Measurements from ENCODE around the gene RPS15.
"Not testable (repeated sequence)": the region's sequence is repeated elsewhere in the genome, so short reads cannot be mapped to it uniquely, and the experiment has no call there.

The RPS15 gene

GRCh38 chr19:1437609-1438008, 587 bp upstream of the RPS15 start:
- no peak for DNase-seq

- DNase-seq: no peak
These were observed 748 bp downstream of the RPS15 start for GRCh38 chr19:1438933-1439354.

DNA sequence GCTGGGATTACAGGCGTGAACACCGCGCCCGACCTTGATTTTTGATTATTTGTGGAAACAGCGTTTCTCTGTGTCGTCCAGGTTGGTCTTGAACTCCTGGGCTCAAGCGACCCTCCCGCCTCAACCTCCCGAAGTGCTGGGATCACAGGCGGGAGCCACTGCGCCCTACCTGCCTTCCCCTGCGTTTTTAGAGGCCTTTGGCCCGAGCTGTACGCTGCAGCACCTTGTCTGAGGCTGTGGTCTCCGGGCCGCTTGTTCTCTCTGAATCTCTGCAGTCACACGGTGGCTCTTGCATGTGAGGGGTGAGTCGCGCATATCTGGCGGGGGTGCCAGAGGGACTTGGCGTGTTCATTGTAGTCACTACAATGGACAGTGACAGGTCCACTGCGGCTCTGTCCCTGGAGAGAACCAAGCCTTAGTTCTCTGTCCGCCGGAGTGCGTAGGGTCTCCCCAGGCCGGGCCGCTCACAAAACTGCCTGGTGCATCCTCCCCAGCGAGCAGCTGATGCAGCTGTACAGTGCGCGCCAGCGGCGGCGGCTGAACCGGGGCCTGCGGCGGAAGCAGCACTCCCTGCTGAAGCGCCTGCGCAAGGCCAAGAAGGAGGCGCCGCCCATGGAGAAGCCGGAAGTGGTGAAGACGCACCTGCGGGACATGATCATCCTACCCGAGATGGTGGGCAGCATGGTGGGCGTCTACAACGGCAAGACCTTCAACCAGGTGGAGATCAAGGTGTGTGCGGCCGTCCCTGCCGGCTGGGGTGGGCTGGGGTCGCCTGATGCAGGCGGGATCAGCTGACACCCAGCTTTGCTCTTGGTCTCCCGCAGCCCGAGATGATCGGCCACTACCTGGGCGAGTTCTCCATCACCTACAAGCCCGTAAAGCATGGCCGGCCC, 1.6 kb downstream of the RPS15 start:
- not testable (repeated sequence) for DNase-seq

DNA sequence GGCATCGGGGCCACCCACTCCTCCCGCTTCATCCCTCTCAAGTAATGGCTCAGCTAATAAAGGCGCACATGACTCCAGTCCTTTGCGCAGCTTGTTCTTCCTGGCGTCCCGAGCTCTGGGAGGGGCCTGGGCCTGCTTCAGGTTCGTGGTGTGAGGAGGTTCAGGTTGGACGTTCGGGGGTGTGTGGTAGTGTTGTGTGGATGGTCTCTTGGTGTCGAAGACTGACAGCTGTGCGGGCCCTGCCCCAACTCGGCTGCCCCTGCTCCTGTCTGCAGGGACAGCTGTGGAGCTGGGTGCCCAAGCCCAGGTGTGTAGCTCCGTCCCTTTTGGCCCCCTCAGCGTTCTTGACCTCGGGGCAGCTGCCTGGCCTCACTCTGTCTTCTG, 2.2 kb downstream of the RPS15 start:
- no peak for DNase-seq

GRCh38 chr19:1441022-1441426, 2.8 kb downstream of the RPS15 start:
- DNase-seq: no peak

- DNase-seq: no peak
These were observed 3.7 kb downstream of the RPS15 start for GRCh38 chr19:1441677-1442438.

DNA sequence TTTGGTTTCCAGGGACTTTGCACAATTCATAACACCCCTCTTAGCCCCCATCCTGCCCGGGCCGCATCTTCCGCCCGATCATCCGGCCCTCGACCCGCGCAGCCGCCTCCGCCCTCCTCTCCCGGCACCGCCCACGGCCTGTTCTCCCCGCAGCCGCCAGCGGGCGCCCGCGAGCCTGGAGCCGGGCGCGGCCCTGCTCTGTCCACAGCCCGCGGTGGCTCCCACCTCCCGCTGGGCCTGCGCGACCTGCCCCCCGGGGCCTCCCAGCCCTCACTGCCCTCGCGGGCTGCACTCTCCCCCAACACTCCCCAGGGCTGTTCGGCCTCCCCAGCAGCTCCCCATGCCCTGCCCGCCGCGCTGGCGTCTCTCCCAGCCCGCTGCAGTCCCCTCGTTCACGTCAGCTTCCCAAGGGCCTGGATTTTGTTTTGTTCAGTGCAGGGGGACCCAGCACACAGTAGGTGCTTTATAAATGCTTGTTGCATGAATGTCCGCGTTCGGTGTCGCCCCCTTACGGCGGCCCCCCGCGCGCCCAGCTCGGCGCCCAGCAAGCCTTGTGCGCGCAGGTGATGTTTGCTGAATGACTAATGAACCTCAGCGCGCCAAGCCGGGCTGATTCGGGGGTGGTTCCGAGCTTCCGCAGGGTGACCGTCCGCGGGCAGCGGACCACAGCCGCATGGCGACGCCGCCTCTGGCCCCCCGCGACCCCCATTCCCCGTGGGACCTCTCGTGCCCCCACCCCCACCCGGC, 7.2 kb downstream of the RPS15 start:
- DNase-seq: no peak

GRCh38 chr19:1445932-1446712, 7.9 kb downstream of the RPS15 start:
- no peak for DNase-seq

DNA sequence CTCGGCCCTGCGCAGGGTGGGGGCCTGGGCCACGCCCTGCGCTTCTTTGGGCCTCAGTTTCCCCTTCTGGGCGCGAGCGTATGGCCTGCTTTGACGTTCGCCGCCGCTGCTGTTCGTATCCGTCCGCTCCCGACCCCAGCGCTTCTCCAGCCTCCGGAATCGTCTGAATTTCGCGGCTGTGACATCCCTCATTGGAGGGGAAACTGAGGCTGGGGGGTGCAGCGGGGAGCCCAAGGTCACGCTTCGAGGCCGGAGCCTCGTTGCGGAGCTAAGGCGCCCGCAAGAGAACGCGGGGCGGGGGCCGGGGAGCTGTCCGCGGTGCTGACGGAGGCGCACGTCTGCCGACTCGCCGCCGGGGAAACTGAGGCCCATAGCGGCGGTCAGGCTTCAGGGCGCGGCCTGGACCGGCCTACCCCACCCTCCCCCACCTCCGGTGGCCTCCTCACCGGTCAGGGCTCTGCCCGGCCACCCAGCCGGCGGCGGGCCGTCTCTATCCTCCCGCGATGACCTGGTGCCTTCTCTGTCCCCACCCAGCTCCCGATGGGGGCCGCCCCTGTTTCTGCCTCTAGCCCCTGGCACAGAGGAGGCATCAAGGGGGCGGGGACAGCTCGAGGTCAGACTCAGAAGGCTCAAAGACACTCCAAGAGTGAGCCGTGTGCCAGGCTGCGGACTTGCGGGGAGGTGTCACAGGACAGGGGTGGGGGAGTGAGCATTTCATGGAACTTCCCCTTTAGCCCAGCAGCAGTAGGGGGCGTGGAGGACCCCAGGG, 8.7 kb downstream of the RPS15 start:
- no peak for DNase-seq

DNA sequence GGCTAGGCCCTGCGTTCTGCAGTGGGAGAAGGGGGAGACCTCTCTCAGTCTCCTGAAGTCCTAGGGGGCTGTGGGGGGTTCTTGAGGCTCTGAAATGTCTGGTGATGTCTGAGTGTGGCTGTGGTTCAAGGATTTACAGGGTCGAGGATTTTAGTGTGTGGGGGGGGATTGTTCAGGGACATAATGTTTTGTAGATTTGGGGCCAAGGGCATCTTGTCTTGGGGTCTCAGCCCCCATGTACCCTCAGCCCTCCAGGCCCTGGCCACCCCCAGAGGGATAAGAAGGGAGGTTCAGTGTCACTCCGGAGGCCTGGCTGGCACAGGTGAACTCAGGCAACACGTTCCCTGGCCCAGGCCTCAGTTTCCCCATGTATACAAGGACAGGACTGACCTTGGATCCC, 9.3 kb downstream of the RPS15 start:
- DNase-seq: no peak

DNA sequence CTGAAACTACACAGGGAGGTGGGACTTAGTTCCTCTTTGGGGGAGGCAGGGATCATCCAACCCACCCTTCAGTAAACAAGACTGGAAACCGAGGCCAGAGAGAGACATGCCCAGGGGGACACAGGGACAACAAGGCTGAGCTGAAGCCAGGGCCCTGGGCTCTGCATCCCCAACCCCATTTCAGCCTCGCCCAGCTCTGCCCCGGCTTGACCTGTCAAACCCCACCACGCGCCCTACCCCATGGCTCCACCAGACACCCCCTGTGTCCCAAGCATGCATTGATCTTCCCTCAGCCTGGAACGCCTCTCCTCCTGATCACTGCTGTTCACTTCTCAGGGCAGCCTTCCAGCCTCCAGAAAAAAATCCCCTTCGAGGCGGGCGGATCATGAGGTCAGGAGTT, 9.7 kb downstream of the RPS15 start:
- DNase-seq: no peak

GRCh38 chr19:1449467-1450442, 11.6 kb downstream of the RPS15 start, which contains the start of gene APC2:
APC2 (plus strand) TSS chr19:1450121; CDS start chr19:1453002, 2,881 bp downstream.
- DNase-seq: no peak

- no peak for DNase-seq
These were observed 12.8 kb downstream of the RPS15 start for GRCh38 chr19:1450735-1451731.

DNA sequence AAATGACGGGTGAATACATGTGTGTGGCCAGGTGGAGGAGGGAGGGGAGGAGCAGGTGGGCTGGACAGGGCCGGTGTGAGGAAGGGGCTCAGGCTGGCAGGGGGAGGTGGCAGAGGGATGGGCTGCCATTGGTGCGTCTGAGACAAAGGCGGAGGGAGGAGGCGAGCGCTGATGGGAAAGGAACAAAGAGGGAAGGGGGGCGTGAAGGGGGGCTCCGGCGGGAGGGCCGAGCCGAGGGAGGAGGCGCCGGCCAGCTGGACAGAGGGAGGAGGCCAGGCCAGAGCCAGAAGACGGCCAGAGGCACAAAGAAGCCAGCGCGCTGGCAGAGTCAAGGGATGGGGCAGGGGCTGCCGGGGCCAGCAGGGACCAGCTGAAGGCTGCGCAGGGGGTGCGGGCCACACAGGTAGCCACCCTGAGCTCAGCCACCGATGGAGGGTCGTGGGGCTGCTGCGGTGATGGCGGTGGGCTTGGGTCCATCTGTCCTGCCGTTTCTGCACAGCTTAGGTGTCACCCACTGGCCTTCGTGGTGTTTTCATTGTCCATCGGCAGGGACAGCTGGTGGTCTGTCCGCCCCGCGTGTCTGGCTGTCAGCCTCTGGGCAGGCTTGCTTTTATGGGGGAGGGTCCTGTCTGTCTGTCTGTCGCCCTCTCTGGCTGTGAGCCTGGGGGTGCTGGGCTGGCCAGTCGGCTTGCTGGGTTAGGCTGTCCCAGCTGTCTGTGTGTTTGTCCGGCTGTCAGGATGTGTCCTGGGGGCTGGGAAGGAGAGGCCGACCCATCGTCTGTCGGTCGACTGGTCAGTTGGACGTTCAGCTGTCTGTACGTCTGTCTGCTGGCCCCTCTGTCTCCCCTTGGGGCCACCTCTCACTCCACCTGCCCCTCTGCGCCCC, 14.0 kb downstream of the RPS15 start:
- DNase-seq: no peak

DNA sequence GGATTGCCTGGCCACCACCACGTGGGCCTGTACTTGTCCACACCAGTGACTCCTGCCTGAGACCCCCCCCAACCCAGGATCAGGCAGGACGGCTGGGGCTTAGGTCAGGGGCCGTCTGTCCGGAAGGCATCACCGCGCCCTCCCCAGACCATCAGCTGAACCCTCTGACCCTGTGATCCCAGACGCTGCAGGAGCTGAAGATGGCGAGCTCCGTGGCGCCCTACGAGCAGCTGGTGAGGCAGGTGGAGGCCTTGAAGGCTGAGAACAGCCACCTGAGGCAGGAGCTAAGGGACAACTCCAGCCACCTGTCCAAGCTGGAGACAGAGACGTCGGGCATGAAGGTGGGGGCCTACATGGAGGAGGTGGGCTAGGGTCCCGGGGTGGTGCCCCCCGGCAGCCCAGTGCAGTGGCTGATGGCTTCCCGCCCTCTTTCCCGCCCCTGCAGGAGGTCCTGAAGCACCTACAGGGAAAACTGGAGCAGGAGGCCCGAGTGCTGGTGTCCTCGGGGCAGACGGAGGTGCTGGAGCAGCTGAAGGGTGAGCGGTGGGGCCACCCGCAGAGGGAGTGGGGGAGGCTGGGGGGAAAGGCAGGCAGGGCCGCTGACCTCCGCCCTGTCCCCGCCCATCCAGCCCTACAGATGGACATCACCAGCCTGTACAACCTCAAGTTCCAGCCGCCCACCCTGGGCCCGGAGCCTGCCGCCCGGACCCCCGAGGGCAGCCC, 14.8 kb downstream of the RPS15 start:
- DNase-seq: no peak

GRCh38 chr19:1453525-1454364, 15.5 kb downstream of the RPS15 start:
- no peak for DNase-seq

- no peak for DNase-seq
These were observed 16.8 kb downstream of the RPS15 start for GRCh38 chr19:1455002-1455335.
